ENCODE results near the gene PCDHA7. TPM values are rescaled to one million over a fixed set of nuclear protein-coding genes. Genes with fewer than 3 reads are reported as not detected.
"Not testable (repeated sequence)": the region's sequence is repeated elsewhere in the genome, so short reads cannot be mapped to it uniquely, and the experiment has no call there.

Gene PCDHA7
- total RNA-seq (2021) (not detected in 2 replicates), Bru-seq, nascent RNA (not detected), BruChase-seq, experiment 1, labeled RNA remaining after a 2-hour chase (not detected), BruChase-seq, experiment 2, labeled RNA remaining after a 6-hour chase (not detected)
- long read RNA-seq = 0 reads

- TF ChIP-seq CTCF (conservative IDR thresholded peaks at IDR 0.05) (0 out of 2 replicates have a peak, but pooled peaks have one; percentile 19), EZH2 (IDR thresholded peaks at IDR 0.05; ENCODE audit: low read depth) (no peak)
- H3K27ac ChIP-seq = no peak within 1 kb of the TSS
- BruUV-seq (replicated peaks) = no TSS peak
- no peaks in the 10 kb centered on the region for H3K27me3 ChIP-seq (ENCODE audit: insufficient read depth, low read depth)
- ChIA-PET CTCF (no interaction called here), POLR2A (ENCODE audit: unreplicated experiment) (no interaction called here)
- no peak within 1 kb of the TSS for H3K4me3 ChIP-seq
- H3K9me3 ChIP-seq (ENCODE audit: insufficient read depth, low read depth) = no peaks in the 10 kb centered on the region; the same call in 1 of the 2 replicates
- no peaks in the 10 kb centered on the region for H3K9me2 ChIP-seq (ENCODE audit: insufficient read depth)
- no peak for DNase-seq
- no peak within 1 kb of the TSS for H3K4me2 ChIP-seq
- H3K36me3 ChIP-seq (ENCODE audit: low read depth) = no peaks in the 10 kb centered on the region
- H4K20me1 ChIP-seq (ENCODE audit: insufficient read depth) = no peaks in the 10 kb centered on the region
- no peaks in the 10 kb centered on the region for H3F3A ChIP-seq (ENCODE audit: insufficient read depth, low read depth)
- no peaks in the 10 kb centered on the region for H3K79me2 ChIP-seq (ENCODE audit: low read depth)
- H3K4me1 ChIP-seq (replicated peaks; ENCODE audit: insufficient read depth) = no peaks in the 10 kb centered on the region
- intact Hi-C loops (cut with micrococcal nuclease; ENCODE audit: unreplicated experiment) = no loop called here
- no peak within 1 kb of the TSS for H2AFZ ChIP-seq
These were observed at the start of gene PCDHA7 for GRCh38 chr5:140833993-140834392. PCDHA7 (plus strand) TSS chr5:140834269; CDS start chr5:140834384, 115 bp downstream.

GRCh38 chr5:140785905-140786686, 48.0 kb upstream of the PCDHA7 start, which contains the start of gene PCDHA1:
PCDHA1 (plus strand) TSS chr5:140786140.
- H3K4me1 ChIP-seq (replicated peaks; ENCODE audit: insufficient read depth) = no peaks in the 10 kb centered on the region
- CTCF ChIA-PET = interaction anchor here (0.5 kb wide), 1 partner anchor 748 kb away, joined by 9 read pairs; no protein-coding TSS in a partner anchor
- no peaks in the 10 kb centered on the region for H3K79me2 ChIP-seq (ENCODE audit: low read depth)
- intact Hi-C loops (cut with micrococcal nuclease; ENCODE audit: unreplicated experiment) = no loop called here
- no peak for TF ChIP-seq EZH2 (IDR thresholded peaks at IDR 0.05; ENCODE audit: low read depth)
- 0 out of 2 replicates have a peak, but pooled peaks have one; percentile 26 for TF ChIP-seq CTCF (conservative IDR thresholded peaks at IDR 0.05)
- no peaks in the 10 kb centered on the region for H3K36me3 ChIP-seq (ENCODE audit: low read depth)
- BruUV-seq (replicated peaks) = no TSS peak
- H3K27me3 ChIP-seq (ENCODE audit: insufficient read depth, low read depth) = peaks cover 10% of the 10 kb centered on the region; the same call in 1 of the 2 replicates
- no peak within 1 kb of the TSS for H3K27ac ChIP-seq
- H3K4me3 ChIP-seq = no peak within 1 kb of the TSS
- DNase-seq = no peak
- peaks cover 6% of the 10 kb centered on the region; the same call in 1 of the 2 replicates for H3K9me3 ChIP-seq (ENCODE audit: insufficient read depth, low read depth)
- H3K4me2 ChIP-seq = no peak within 1 kb of the TSS
- POLR2A ChIA-PET (ENCODE audit: unreplicated experiment) = no interaction called here
- H2AFZ ChIP-seq = no peak within 1 kb of the TSS
- H4K20me1 ChIP-seq (ENCODE audit: insufficient read depth) = no peaks in the 10 kb centered on the region
- no peaks in the 10 kb centered on the region for H3F3A ChIP-seq (ENCODE audit: insufficient read depth, low read depth)
- no peaks in the 10 kb centered on the region for H3K9me2 ChIP-seq (ENCODE audit: insufficient read depth)

DNA sequence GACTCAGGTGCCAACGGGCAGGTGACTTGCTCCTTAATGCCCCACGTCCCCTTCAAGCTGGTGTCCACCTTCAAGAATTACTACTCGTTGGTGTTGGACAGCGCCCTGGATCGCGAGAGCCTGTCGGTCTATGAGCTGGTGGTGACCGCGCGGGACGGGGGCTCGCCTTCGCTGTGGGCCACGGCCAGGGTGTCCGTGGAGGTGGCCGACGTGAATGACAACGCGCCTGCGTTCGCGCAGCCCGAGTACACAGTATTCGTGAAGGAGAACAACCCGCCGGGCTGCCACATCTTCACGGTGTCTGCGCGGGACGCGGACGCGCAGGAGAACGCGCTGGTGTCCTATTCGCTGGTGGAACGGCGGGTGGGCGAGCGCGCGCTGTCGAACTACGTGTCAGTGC, 46.6 kb upstream of the PCDHA7 start:
- DNase-seq; H2AFZ ChIP-seq; H3K9me3 ChIP-seq (ENCODE audit: insufficient read depth, low read depth); BruUV-seq (replicated peaks); H3K27ac ChIP-seq; H3K4me3 ChIP-seq; H3K79me2 ChIP-seq (ENCODE audit: low read depth); intact Hi-C loops (cut with micrococcal nuclease; ENCODE audit: unreplicated experiment); H4K20me1 ChIP-seq (ENCODE audit: insufficient read depth); H3F3A ChIP-seq (ENCODE audit: insufficient read depth, low read depth); POLR2A ChIA-PET (ENCODE audit: unreplicated experiment); H3K4me2 ChIP-seq; H3K36me3 ChIP-seq (ENCODE audit: low read depth); CTCF ChIA-PET; H3K9me2 ChIP-seq (ENCODE audit: insufficient read depth); H3K4me1 ChIP-seq (replicated peaks; ENCODE audit: insufficient read depth): not testable (repeated sequence)
- H3K27me3 ChIP-seq (ENCODE audit: insufficient read depth, low read depth) = peaks cover 10% of the 10 kb centered on the region; the same call in 1 of the 2 replicates

- BruUV-seq (replicated peaks); POLR2A ChIA-PET (ENCODE audit: unreplicated experiment); H4K20me1 ChIP-seq (ENCODE audit: insufficient read depth): not testable (repeated sequence)
These were observed 46.1 kb upstream of the PCDHA7 start for GRCh38 chr5:140787849-140788504.

More at GRCh38 chr5:140787849-140788504, 46.1 kb upstream of the PCDHA7 start:
- H3K9me3 ChIP-seq (ENCODE audit: insufficient read depth, low read depth); H3K4me2 ChIP-seq; H3K4me3 ChIP-seq; CTCF ChIA-PET; H2AFZ ChIP-seq; H3K27ac ChIP-seq; H3K4me1 ChIP-seq (replicated peaks; ENCODE audit: insufficient read depth); H3K36me3 ChIP-seq (ENCODE audit: low read depth); H3K79me2 ChIP-seq (ENCODE audit: low read depth); H3F3A ChIP-seq (ENCODE audit: insufficient read depth, low read depth); DNase-seq; intact Hi-C loops (cut with micrococcal nuclease; ENCODE audit: unreplicated experiment); H3K9me2 ChIP-seq (ENCODE audit: insufficient read depth): not testable (repeated sequence)
- H3K27me3 ChIP-seq (ENCODE audit: insufficient read depth, low read depth) = peaks cover 10% of the 10 kb centered on the region; the same call in 1 of the 2 replicates

All from PC-9 (cell line).